DND-41 (cell line): ENCODE results near the gene METAP2.

ENCODE experiments used
- ATAC-seq: fragments of 200-7000 bp; cut with Tn5 transposase; 3 replicates; pipeline ENCODE4 v1.9.1; 2021; ENCODE audit warnings: low read depth; ENCODE audit not compliant: insufficient read depth
- DNase-seq: peaks from one replicate; pipeline ENCODE4 v3.0.0-alpha.2; 2020
- H2AFZ ChIP-seq: 2 replicates; pipeline ENCODE4 v1.6.0; 2012; ENCODE audit warnings: low read depth, low read length
- H3K27ac ChIP-seq: 2 replicates; pipeline ENCODE4 v1.5.1; 2012; ENCODE audit warnings: low read length, inconsistent platforms
- H3K27me3 ChIP-seq: fragments of 200-600 bp; sonication (generic); 2 replicates; pipeline ENCODE4 v1.6.0; 2012; ENCODE audit warnings: low read length, mild to moderate bottlenecking, inconsistent platforms; ENCODE audit not compliant: insufficient read depth, poor library complexity
- H3K36me3 ChIP-seq: 2 replicates; pipeline ENCODE4 v1.5.1; 2012; ENCODE audit warnings: low read length, inconsistent platforms; ENCODE audit not compliant: insufficient read depth
- H3K4me1 ChIP-seq: 2 replicates; pipeline ENCODE4 v1.5.1; 2012; ENCODE audit warnings: mild to moderate bottlenecking, low read length; ENCODE audit not compliant: insufficient read depth
- H3K4me2 ChIP-seq: 2 replicates; pipeline ENCODE4 v1.6.0; 2012; ENCODE audit warnings: mild to moderate bottlenecking, moderate library complexity, low read length, inconsistent platforms; ENCODE audit not compliant: insufficient read depth
- H3K4me3 ChIP-seq, 2 experiments: fragments of 200-600 bp in 1 of 2; shearing (Covaris generic) in 1 of 2; 2 replicates each; pipeline ENCODE4 v1.5.1; 2012 to 2016; ENCODE audit warnings: inconsistent platforms in 2 of 2, low read length in 2 of 2, mild to moderate bottlenecking in 2 of 2, low read depth in 1 of 2, moderate library complexity in 1 of 2
- H3K79me2 ChIP-seq: 2 replicates; pipeline ENCODE4 v1.6.0; 2012; ENCODE audit warnings: low read length, inconsistent platforms; ENCODE audit not compliant: insufficient read depth
- H3K9ac ChIP-seq: 2 replicates; pipeline ENCODE4 v1.6.0; 2012; ENCODE audit warnings: low read depth, mild to moderate bottlenecking, inconsistent platforms, low read length, moderate library complexity
- H3K9me3 ChIP-seq: 2 replicates; pipeline ENCODE4 v1.5.1; 2012; ENCODE audit warnings: low read length, moderate library complexity, mild to moderate bottlenecking, inconsistent platforms; ENCODE audit not compliant: insufficient read depth, severe bottlenecking
- H4K20me1 ChIP-seq: 2 replicates; pipeline ENCODE4 v1.6.0; 2012; ENCODE audit warnings: low read length; ENCODE audit not compliant: insufficient read depth
- EZH2 ChIP-seq: IDR thresholded peaks from 3 replicates; pipeline ENCODE4 v1.6.1; 2012; ENCODE audit warnings: borderline replicate concordance, low read depth, mild to moderate bottlenecking, moderate library complexity, low read length, inconsistent platforms; ENCODE audit not compliant: severe bottlenecking
- TF ChIP-seq, protein P1 (sequence below): IDR thresholded peaks from 2 replicates; pipeline ENCODE4 v1.5.1; 2012; ENCODE audit warnings: borderline replicate concordance, low read length, moderate library complexity, mild to moderate bottlenecking; ENCODE audit not compliant: poor library complexity, severe bottlenecking; ENCODE audit errors: extremely low read depth

The METAP2 gene

DNA sequence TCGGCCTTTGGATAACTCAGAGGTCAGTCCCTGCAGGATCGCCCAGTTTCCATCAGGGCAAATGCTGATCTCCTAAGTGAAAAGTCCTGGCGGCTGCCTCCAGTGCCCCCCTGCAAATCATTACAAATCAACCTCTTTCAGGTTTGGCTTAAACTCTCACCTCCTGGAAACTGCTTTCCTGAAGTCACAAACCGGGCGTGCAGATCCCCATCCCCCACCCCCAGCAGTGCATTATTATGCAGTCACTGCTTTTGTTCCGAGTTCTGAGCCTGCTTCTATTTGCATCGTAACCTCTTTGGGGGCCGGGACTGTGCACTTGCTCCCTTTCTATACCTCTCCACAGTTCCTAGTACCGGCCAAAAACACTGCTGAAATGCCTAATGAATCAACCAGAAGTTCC lies 77.4 kb downstream of the METAP2 start, which contains the start of gene USP44:
TSS of gene USP44 (minus strand) at position 172 of the 400 bp plus-strand sequence. CDS start 17,220 bp downstream, outside the sequence.
- ATAC-seq (peak; percentile 56), DNase-seq (peak; percentile 83)
- Histone ChIP-seq H3K9me3 (peaks cover 5% of the 10 kb centered on the region), H3K27me3 (no peaks in the 10 kb centered on the region), H3K27ac (peak within 1 kb of the TSS; percentile 95), H3K4me3 (peak within 1 kb of the TSS; percentile 29 to 60), H3K36me3 (peaks cover 2% of the 10 kb centered on the region), H2AFZ (peak within 1 kb of the TSS; percentile 81), H3K4me1 (peaks cover 85% of the 10 kb centered on the region), H3K4me2 (peak within 1 kb of the TSS; percentile 75), H3K79me2 (peaks cover 61% of the 10 kb centered on the region), H3K9ac (peak within 1 kb of the TSS; percentile 72), H4K20me1 (no peaks in the 10 kb centered on the region)
- TF ChIP-seq, protein P1, sequence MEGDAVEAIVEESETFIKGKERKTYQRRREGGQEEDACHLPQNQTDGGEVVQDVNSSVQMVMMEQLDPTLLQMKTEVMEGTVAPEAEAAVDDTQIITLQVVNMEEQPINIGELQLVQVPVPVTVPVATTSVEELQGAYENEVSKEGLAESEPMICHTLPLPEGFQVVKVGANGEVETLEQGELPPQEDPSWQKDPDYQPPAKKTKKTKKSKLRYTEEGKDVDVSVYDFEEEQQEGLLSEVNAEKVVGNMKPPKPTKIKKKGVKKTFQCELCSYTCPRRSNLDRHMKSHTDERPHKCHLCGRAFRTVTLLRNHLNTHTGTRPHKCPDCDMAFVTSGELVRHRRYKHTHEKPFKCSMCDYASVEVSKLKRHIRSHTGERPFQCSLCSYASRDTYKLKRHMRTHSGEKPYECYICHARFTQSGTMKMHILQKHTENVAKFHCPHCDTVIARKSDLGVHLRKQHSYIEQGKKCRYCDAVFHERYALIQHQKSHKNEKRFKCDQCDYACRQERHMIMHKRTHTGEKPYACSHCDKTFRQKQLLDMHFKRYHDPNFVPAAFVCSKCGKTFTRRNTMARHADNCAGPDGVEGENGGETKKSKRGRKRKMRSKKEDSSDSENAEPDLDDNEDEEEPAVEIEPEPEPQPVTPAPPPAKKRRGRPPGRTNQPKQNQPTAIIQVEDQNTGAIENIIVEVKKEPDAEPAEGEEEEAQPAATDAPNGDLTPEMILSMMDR = no peak
- no peak for TF ChIP-seq EZH2

DNA sequence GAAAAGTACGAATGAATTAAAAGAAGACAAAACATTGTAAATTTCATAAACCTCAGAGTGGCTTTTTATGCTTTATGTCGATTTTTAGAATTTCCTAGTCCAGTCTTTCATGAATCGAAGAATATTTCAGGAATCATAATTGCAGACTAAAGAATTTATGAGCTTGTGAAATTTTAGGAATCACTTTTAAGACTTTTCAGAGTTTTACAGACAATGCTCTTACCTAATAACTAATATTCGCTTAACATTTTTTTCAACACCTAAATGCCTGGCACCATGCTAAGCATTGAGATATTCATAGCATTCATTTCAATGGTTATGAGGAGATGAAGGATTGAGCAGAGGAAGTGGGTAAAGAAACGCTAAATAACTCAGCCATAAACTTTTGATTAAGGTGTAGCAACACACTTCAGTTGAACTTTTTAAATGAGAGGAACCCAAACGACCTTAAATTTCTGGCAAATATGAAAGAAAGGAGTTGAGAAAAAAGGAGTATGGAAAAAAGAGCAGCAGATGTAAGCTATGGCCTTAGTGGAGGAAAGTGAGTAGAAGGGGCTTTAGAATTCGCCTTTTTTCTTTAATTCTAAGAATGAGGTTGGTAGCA lies 78.1 kb downstream of the METAP2 start:
- TF ChIP-seq, protein P1 = no peak
- no peak for TF ChIP-seq EZH2
- Histone ChIP-seq H3K4me1 (peaks cover 78% of the 10 kb centered on the region), H4K20me1 (no peaks in the 10 kb centered on the region), H2AFZ (peak overlapping the region; percentile 81), H3K9ac (peak overlapping the region; percentile 72), H3K79me2 (peaks cover 53% of the 10 kb centered on the region), H3K4me2 (peak overlapping the region; percentile 75), H3K27ac (peak overlapping the region; percentile 95), H3K9me3 (peaks cover 5% of the 10 kb centered on the region), H3K36me3 (peaks cover 2% of the 10 kb centered on the region), H3K4me3 (peak overlapping the region; percentile 29 to 60), H3K27me3 (no peaks in the 10 kb centered on the region)
- DNase-seq = no peak
- peak; percentile 53 for ATAC-seq

DNA sequence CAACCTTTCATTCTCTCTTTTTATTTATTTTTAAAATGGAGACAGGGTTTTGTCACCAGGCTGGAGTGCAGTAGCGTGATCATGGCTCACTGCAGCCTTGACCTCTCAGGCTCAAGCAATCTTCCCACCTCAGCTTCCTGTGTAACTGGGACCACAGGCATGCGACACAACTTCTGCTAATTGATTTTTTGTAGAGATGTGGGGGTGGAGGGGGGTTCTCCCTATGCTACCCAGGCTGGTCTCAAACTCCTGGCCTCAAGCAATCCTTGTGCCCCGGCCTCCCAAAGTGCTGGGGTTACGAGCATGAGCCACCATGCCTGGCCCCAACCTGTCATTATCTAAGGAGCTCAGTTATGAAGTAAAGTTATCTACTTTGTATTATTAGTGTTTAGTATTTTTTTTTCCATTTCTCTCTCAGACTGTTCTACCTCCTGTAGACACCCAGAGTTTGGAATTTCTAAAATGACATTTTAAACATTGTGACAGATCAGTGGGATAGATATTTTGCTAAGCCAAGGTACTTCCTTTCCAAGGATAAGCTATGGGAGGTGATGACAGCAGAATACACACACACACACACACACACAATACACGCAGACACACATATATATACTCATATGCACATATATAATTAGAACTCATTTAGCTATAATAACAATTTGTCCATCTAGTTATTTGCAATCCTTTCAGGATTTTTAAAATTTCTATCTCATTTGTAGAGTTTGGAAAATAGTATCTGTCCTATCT lies 79.4 kb downstream of the METAP2 start:
- Histone ChIP-seq H2AFZ (peak overlapping the region; percentile 65), H3K79me2 (peaks cover 40% of the 10 kb centered on the region), H3K4me3 (peak overlapping the region; percentile 29 to 60; a peak in 3 of 4 replicates), H3K36me3 (peaks cover 2% of the 10 kb centered on the region), H3K9ac (peak overlapping the region; percentile 72), H3K9me3 (peaks cover 5% of the 10 kb centered on the region), H3K4me1 (peaks cover 69% of the 10 kb centered on the region), H4K20me1 (no peaks in the 10 kb centered on the region), H3K27me3 (no peaks in the 10 kb centered on the region), H3K27ac (peak overlapping the region; percentile 95), H3K4me2 (peak overlapping the region; percentile 75)
- ATAC-seq = 0 out of 3 replicates have a peak, but pooled peaks have one; percentile 6
- peak; percentile 62 for DNase-seq
- TF ChIP-seq, protein P1 = no peak
- TF ChIP-seq EZH2 = no peak
